Glomerular endothelial cell (primary cell): ENCODE data around the gene OXCT2. TPM values are rescaled to one million over a fixed set of nuclear protein-coding genes. Genes with fewer than 3 reads are reported as not detected.
"Not testable (repeated sequence)": the region's sequence is repeated elsewhere in the genome, so short reads cannot be mapped to it uniquely, and the experiment has no call there.

Experiments
- DNase-seq: peaks from one replicate; pipeline ENCODE4 v3.0.0-alpha.2; 2011; ENCODE audit warnings: low read depth, low spot score; ENCODE audit errors: extremely low read depth
- total RNA-seq: library from RNA; depleted of rRNA; stranded (reverse); fragments of >200 nt; gene quantifications from 2 replicates; pipeline ENCODE4 v1.2.3, GENCODE V29; 2015

Gene OXCT2
- total RNA-seq, 1 donor from 2014 or later: 1.2 TPM

DNA sequence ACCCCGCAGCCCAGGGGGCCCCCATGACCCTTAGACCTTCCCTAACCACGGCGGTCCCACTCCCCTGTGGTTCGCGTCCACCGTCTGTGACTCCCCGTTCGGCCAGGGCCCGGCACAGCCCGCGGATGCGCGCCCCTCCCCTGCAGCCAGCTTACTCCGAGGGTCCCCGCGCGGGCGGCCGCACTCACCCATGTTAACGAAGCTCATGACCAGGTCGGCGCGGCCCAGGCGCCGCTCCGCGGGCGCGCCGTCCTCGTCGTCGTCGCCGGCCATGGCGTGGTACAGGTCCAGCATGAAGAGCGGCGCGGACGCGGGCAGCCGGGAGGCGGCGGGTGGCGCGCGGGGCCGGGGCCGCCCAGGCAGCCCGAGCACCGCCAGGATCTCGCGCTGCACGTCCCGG is 16.8 kb upstream of the OXCT2 start:
- DNase-seq: not testable (repeated sequence)

DNA sequence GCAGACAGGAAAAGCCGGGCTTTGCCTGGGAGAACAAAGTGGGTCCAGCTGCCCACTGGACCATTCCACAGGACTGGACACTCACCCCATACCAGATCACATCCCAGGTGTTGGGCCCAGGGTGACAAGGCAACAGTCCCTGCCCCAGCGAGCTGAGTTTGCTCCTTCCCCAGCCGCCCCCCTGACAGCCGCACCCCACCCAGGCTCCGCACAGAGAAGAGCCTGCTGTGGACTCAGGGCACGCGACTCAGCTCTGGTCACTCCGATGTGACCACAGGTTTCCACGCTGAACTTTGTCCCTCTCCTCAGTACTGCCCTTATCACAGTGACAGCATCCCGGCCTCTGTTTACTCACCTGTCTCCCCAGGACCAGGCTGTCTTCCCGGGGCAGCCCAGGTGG is 16.3 kb upstream of the OXCT2 start:
- DNase-seq: no peak

DNA sequence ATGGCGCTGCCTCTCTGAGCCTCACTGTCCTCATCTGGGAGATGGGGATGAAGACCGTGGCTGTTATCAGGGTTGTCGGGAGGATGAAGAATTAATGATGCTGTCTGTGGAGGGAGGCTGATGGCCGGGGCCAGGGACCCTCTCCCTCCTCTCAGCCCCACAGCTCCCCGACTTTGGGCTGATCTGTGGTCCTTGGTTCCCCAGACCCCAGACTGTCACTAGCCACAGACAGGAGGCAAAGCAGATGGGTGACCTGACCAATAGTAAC is 15.9 kb upstream of the OXCT2 start:
- not testable (repeated sequence) for DNase-seq

DNA sequence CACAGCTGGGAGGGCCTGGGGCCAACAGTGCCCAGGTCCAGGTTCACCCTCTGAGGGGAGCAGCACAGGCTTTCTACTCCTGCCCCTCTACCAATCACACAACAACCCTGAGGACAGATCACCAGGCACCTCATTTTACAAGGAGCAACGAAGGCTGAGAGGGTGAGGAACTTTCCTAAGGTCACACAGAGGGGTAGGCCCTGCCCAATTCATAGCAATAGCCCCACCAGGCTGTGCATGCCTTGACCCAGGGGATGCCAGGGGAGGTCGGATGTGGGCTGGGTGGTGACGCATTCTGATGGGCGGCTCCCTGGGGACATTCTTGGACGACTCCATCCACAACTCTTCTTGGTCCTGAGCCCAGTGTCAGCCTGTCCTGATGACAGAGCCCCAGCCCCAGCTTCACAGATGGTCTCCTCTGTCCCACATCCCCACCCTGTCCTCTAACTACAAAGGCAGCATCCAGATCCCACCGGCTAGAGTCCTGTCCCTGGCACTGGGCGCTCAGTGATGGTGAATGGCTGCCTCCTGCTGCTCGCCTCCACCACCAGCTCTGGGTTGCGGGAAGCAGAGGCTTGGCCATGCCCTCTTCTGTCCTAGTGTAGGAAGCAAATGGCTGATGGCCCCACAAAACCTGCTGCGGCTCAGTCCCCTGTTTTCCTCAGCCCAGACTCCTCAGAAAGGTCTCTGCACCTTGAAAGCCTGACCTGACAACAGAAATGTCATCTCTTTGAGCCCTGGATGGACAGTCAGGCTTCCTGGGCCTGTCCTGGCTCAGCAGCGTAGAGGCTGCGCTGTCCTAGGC is 15.4 kb upstream of the OXCT2 start:
- DNase-seq: not testable (repeated sequence)

DNA sequence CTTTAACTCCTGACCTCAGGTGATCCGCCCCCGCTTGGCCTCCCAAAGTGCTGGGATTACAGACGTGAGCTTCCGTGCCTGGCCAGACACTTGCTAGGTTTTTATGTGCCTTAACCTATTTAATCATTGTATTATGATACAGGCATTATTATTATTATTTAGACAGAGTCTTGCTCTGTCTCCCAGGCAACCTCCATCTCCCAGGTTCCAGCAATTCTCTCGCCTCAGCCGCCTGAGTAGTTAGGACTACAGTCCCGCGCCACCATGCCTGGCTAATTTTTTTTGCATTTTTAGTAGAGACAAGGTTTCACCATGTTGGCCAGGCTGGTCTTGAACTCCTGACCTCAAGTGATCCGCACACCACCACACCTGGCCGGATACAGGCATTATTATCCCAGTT is 11.5 kb upstream of the OXCT2 start:
- not testable (repeated sequence) for DNase-seq

DNA sequence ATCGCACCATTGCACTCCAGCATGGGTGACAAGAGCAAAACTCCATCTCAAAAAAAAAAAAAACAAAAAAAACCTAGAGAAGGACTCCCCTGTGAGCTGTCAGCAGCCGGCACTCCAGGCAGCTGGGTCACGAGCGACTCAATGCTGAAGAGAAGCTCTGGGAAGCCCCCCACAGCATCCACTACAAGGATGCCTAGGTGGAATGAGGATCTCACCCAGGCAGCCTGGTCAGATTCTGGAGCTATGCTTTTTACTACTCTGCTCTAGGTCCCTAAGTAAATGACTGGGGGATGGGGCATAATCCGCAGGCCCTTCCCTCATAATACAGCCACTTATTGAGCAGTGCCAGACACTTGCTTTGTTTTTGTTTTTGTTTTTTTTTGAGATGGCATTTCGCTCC is 11.0 kb upstream of the OXCT2 start:
- no peak for DNase-seq

GRCh38 chr1:39781349-39781715 is 10.2 kb upstream of the OXCT2 start:
- no peak for DNase-seq

- no peak for DNase-seq
Observed at GRCh38 chr1:39779821-39780220, 8.7 kb upstream of the OXCT2 start.

GRCh38 chr1:39779137-39779536 is 8.0 kb upstream of the OXCT2 start:
- no peak for DNase-seq

DNA sequence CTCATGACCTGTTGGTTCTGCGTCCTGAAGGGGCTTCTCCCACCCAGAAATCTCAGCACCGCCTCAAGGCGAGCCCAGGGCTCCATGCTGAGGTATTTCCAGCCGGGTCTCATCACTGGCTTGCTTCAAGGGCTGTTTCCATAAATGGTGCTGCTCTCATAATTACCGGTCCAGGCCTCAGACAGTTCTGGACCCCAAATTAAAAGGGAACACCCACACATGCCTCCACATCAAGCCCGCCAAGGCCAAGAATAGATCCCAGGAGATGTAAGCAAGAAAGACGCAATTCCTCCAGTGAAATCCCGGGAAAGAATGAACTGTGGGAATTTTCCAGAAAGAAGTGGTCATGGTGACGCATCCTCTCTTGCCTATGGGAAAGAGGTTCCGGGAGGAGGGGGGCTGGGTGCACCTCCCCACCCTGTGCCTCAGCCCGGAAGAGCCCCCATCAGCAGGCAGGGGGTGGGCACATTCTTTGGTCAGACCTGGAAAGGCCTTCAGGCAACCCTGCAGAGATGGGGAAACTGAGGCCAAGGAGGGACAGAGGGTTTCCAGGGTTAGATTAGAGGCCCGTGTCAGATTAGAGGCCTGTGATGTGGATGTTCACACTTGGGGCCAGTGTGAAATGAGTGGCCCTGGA is 7.4 kb upstream of the OXCT2 start:
- DNase-seq: not testable (repeated sequence)

GRCh38 chr1:39777896-39778295 is 6.7 kb upstream of the OXCT2 start:
- not testable (repeated sequence) for DNase-seq

DNA sequence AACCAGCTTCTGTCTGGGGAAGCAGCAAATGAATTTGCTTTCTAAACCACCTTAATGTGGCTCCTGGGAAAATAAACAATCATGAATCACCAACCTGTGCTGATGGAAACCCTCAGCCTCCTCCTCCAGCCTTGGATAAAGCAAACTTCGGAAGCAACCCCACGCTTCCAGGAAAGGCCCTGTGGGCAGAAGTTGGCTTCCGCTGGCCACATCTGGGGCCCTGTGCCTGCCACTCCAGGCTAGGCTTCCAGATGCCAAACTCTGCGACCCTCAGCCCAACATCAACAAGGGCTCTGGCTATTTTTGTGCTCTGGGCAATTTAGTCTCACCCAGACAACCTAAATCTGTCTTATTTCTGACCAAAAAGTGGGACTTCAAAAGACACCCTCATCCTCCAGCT is 6.2 kb upstream of the OXCT2 start:
- no peak for DNase-seq

DNA sequence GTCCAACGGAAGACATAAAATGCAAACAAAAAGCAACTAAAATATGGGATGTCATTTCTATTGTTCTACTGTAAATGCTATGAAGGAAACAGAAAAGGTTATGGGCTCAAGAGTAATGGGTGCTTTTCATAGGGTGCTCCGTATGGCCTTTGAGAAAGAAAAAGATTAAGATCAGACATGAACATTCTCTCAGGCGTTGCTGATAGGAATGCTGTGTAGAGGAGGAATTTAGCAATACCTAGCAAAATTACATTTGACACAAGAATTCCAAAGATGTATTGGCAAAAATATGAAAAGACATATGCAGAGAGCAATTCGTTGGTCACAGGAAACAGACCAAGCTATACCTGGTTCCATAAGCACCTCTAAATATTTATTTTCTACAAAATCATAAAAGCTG is 5.7 kb upstream of the OXCT2 start:
- DNase-seq: no peak

GRCh38 chr1:39776400-39776713 is 5.2 kb upstream of the OXCT2 start:
- no peak for DNase-seq

- not testable (repeated sequence) for DNase-seq
Observed at GRCh38 chr1:39775676-39776399, 4.7 kb upstream of the OXCT2 start.

GRCh38 chr1:39775141-39775540 is 4.0 kb upstream of the OXCT2 start:
- not testable (repeated sequence) for DNase-seq

DNA sequence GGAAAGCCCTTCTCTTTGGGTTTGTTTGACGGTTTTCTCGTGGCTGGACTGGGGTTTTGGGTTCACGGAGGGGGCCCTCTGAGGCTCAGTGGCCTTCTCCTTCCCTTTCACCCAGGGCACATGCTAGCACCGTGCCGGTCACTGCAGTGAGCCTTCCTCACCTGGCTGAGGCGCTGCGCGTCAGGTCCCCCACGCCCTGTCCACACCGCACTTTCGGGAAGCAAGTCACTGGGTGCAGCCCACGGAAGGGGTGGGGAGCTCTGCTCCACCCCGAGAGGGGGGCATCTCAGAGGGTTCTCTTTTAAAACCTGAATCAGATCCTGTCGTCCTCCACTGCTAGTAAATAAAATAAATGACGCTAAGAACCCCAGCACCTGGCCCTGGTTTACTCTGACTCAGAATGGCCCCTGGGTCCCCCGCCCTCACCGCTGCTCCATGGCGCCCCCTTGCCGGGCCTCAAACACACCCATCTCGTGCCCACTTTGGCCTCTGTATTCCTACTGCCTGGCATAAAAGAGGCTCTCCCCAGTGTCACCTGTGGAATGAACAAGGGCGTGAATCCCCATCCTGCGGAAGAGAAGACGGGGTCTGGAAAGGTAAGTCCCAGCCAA is 2.3 kb upstream of the OXCT2 start:
- DNase-seq: not testable (repeated sequence)

- not testable (repeated sequence) for DNase-seq
Observed at GRCh38 chr1:39770100-39771021, 787 bp downstream of the OXCT2 start.

GRCh38 chr1:39769502-39769901 is 1.6 kb downstream of the OXCT2 start:
- DNase-seq: not testable (repeated sequence)

GRCh38 chr1:39766466-39766865 is 4.7 kb downstream of the OXCT2 start:
- not testable (repeated sequence) for DNase-seq

GRCh38 chr1:39764512-39764911 is 6.6 kb downstream of the OXCT2 start:
- not testable (repeated sequence) for DNase-seq
